Trophoblast cell (in vitro differentiated cells and primary cell): ENCODE measurements around the gene PLEKHM3.

Experiments used
- DNase-seq, 2 donors: peaks; one replicate each; pipeline ENCODE4 v3.0.0-alpha.2; 2016
- H2AFZ ChIP-seq: 2 replicates; pipeline ENCODE4 v1.6.1; 2013; ENCODE audit warnings: low read length, moderate library complexity, mild to moderate bottlenecking; ENCODE audit not compliant: insufficient read depth, poor library complexity
- H2AK5ac ChIP-seq: 2 replicates; pipeline ENCODE4 v1.6.1; 2013; ENCODE audit warnings: mild to moderate bottlenecking, low read length
- H2BK120ac ChIP-seq: 2 replicates; pipeline ENCODE4 v1.6.1; 2013; ENCODE audit warnings: low read length, mild to moderate bottlenecking, moderate library complexity; ENCODE audit not compliant: insufficient read depth, poor library complexity
- H2BK12ac ChIP-seq: 2 replicates; pipeline ENCODE4 v1.6.1; 2013; ENCODE audit warnings: mild to moderate bottlenecking, low read length, moderate library complexity
- H2BK5ac ChIP-seq: 2 replicates; pipeline ENCODE4 v1.6.1; 2013; ENCODE audit warnings: low read length, low read depth, moderate library complexity, mild to moderate bottlenecking; ENCODE audit not compliant: poor library complexity
- H3K14ac ChIP-seq: 2 replicates; pipeline ENCODE4 v1.6.1; 2013; ENCODE audit warnings: mild to moderate bottlenecking, low read length
- H3K18ac ChIP-seq: 2 replicates; pipeline ENCODE4 v1.6.1; 2013; ENCODE audit warnings: mild to moderate bottlenecking, low read length
- H3K23ac ChIP-seq: 2 replicates; pipeline ENCODE4 v1.6.1; 2013; ENCODE audit warnings: low read length
- H3K27ac ChIP-seq: 2 replicates; pipeline ENCODE4 v1.5.1; 2013; ENCODE audit warnings: low read depth, mild to moderate bottlenecking, inconsistent platforms, low read length, moderate library complexity
- H3K27me3 ChIP-seq: 2 replicates; pipeline ENCODE4 v1.6.1; 2013; ENCODE audit warnings: inconsistent platforms, mild to moderate bottlenecking, low read length, moderate library complexity; ENCODE audit not compliant: insufficient read depth
- H3K36me3 ChIP-seq, 2 experiments: 1 replicate in 1 of 2; 2 replicates in 1 of 2; pipeline ENCODE4 v1.6.1; 2013; ENCODE audit warnings: low read length in 2 of 2, mild to moderate bottlenecking in 2 of 2, moderate library complexity in 1 of 2; ENCODE audit not compliant: insufficient read depth in 2 of 2, control insufficient read depth in 1 of 2
- H3K4ac ChIP-seq: 2 replicates; pipeline ENCODE4 v1.6.1; 2013; ENCODE audit warnings: low read depth, mild to moderate bottlenecking, low read length, moderate library complexity
- H3K4me1 ChIP-seq, 2 experiments: 1 replicate in 1 of 2; 2 replicates in 1 of 2; pipeline ENCODE4 v1.6.1; 2013; ENCODE audit warnings: low read length in 2 of 2, mild to moderate bottlenecking in 2 of 2, moderate library complexity in 1 of 2; ENCODE audit not compliant: insufficient read depth in 2 of 2, control insufficient read depth in 1 of 2
- H3K4me2 ChIP-seq: 2 replicates; pipeline ENCODE4 v1.6.1; 2013; ENCODE audit warnings: inconsistent platforms, mild to moderate bottlenecking, low read length, moderate library complexity
- H3K4me3 ChIP-seq: 2 replicates; pipeline ENCODE4 v1.5.1; 2013; ENCODE audit warnings: mild to moderate bottlenecking, low read depth, low read length, inconsistent platforms
- H3K79me1 ChIP-seq: one replicate; pipeline ENCODE4 v1.6.1; 2013; ENCODE audit warnings: low read length
- H3K79me2 ChIP-seq: 2 replicates; pipeline ENCODE4 v1.6.1; 2013; ENCODE audit warnings: low read length, mild to moderate bottlenecking; ENCODE audit not compliant: control insufficient read depth, insufficient read depth, poor library complexity
- H3K9ac ChIP-seq: 2 replicates; pipeline ENCODE4 v1.6.1; 2013; ENCODE audit warnings: mild to moderate bottlenecking, low read length
- H3K9me3 ChIP-seq: 2 replicates; pipeline ENCODE4 v1.6.1; 2013; ENCODE audit warnings: low read depth, mild to moderate bottlenecking, control low read depth, inconsistent platforms, low read length; ENCODE audit not compliant: insufficient read depth
- H4K12ac ChIP-seq: 2 replicates; pipeline ENCODE4 v1.6.1; 2013; ENCODE audit warnings: low read depth, mild to moderate bottlenecking, low read length, moderate library complexity
- H4K8ac ChIP-seq: 2 replicates; pipeline ENCODE4 v1.6.1; 2013; ENCODE audit warnings: low read depth, mild to moderate bottlenecking, low read length, moderate library complexity
- H4K91ac ChIP-seq: one replicate; pipeline ENCODE4 v1.6.1; 2013; ENCODE audit warnings: low read depth, mild to moderate bottlenecking, low read length, moderate library complexity
- WGBS: extraction: QIAGEN DNeasy Blood & Tissue Kit; methylation state at CpG from one replicate; pipeline ENCODE4 v1.1.7; 2013; ENCODE audit warnings: missing lambda C conversion rate; ENCODE audit not compliant: insufficient read length, insufficient coverage; ENCODE audit errors: extremely low coverage; 5-methylcytosine and 5-hydroxymethylcytosine counted together

PLEKHM3 gene

GRCh38 chr2:207876842-207877535 is 148.3 kb downstream of the PLEKHM3 start:
- no peak overlapping the region for H3K4me2 ChIP-seq
- no peak overlapping the region for H3K23ac ChIP-seq
- H2BK12ac ChIP-seq, result peak overlapping the region; percentile 40
- no peak overlapping the region for H3K27ac ChIP-seq
- peak overlapping the region; percentile 62 for H2AK5ac ChIP-seq
- H4K8ac ChIP-seq, result no peak overlapping the region
- no peaks in the 10 kb centered on the region for H3K79me2 ChIP-seq
- peak overlapping the region; percentile 30 for H4K12ac ChIP-seq
- H3K18ac ChIP-seq, result peak overlapping the region; percentile 59
- peaks cover 0 to 2% of the 10 kb centered on the region in 2 experiments for H3K4me1 ChIP-seq
- H3K14ac ChIP-seq, result no peak overlapping the region
- H2BK120ac ChIP-seq, result no peak overlapping the region
- H3K36me3 ChIP-seq, result no peaks in the 10 kb centered on the region
- no CpG with 5 or more reads among the region's 4 CpGs for WGBS
- H3K4ac ChIP-seq, result no peak overlapping the region
- no peaks in the 10 kb centered on the region for H3K27me3 ChIP-seq
- no peaks in the 10 kb centered on the region for H3K79me1 ChIP-seq
- H4K91ac ChIP-seq, result no peak overlapping the region
- H3K9me3 ChIP-seq, result no peaks in the 10 kb centered on the region
- no peak overlapping the region for H3K4me3 ChIP-seq
- H2BK5ac ChIP-seq, result peak overlapping the region; percentile 31
- no peak overlapping the region for H3K9ac ChIP-seq
- H2AFZ ChIP-seq, result no peak overlapping the region
- no peak for DNase-seq

DNA sequence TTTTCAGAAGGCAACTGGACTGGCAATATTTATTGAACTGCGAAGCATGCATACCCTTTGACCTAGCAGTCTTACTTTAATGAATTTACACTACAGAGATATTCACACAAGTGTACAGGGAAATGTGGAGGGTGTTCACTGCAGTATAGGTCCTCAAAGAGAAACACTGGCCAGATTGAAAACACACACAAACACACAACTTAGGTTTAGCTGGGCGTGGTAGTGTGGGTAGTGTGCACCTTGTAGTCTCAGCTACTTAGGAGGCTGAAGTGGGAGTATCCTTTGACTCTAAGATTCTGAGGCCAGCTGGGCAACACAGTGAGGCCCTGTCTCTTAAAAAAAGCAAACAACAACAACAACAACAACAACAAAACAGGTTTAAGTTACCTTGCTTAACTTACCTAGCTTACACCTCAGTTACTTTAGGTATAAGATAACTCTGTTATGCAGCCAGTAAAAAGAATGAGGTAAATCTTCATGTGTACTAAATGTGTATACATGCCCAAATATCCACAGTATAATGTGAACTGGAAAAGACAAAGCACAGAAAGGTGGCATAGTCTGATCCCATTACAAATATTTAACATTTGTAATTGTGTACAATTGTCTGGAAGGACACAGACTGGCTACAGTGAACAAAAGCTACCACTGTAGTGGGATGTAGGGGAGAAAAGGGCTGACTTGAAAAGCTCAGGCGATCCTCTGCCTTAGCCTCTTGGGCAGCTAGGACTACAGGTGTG is 149.7 kb downstream of the PLEKHM3 start:
- Histone ChIP-seq H2BK120ac (no peak overlapping the region), H3K79me1 (no peaks in the 10 kb centered on the region), H2AFZ (no peak overlapping the region), H3K23ac (no peak overlapping the region), H3K9me3 (no peaks in the 10 kb centered on the region), H3K79me2 (no peaks in the 10 kb centered on the region), H2AK5ac (no peak overlapping the region), H3K14ac (no peak overlapping the region), H3K4ac (no peak overlapping the region), H3K4me1 (peaks cover 0 to 2% of the 10 kb centered on the region in 2 experiments), H2BK12ac (no peak overlapping the region), H3K18ac (no peak overlapping the region), H3K4me2 (no peak overlapping the region), H3K36me3 (no peaks in the 10 kb centered on the region), H3K9ac (no peak overlapping the region), H3K27ac (no peak overlapping the region), H4K91ac (no peak overlapping the region), H4K12ac (no peak overlapping the region), H3K4me3 (no peak overlapping the region), H3K27me3 (no peaks in the 10 kb centered on the region), H2BK5ac (no peak overlapping the region), H4K8ac (no peak overlapping the region)
- no peak for DNase-seq
- WGBS, result no CpG with 5 or more reads among the region's 3 CpGs

- no peak overlapping the region for H4K12ac ChIP-seq
- H3K4ac ChIP-seq, result no peak overlapping the region
- H3K4me3 ChIP-seq, result no peak overlapping the region
- WGBS, result no CpG with 5 or more reads among the region's 1 CpG
- no peak overlapping the region for H4K91ac ChIP-seq
- no peak for DNase-seq
- H3K36me3 ChIP-seq, result no peaks in the 10 kb centered on the region
- H2BK120ac ChIP-seq, result no peak overlapping the region
- no peak overlapping the region for H2AFZ ChIP-seq
- H3K18ac ChIP-seq, result no peak overlapping the region
- no peaks in the 10 kb centered on the region for H3K79me2 ChIP-seq
- no peak overlapping the region for H4K8ac ChIP-seq
- no peak overlapping the region for H2AK5ac ChIP-seq
- H3K14ac ChIP-seq, result no peak overlapping the region
- H3K23ac ChIP-seq, result no peak overlapping the region
- no peaks in the 10 kb centered on the region for H3K79me1 ChIP-seq
- H3K27ac ChIP-seq, result no peak overlapping the region
- peaks cover 0 to 2% of the 10 kb centered on the region in 2 experiments for H3K4me1 ChIP-seq
- no peak overlapping the region for H2BK5ac ChIP-seq
- no peak overlapping the region for H3K9ac ChIP-seq
- H2BK12ac ChIP-seq, result no peak overlapping the region
- H3K27me3 ChIP-seq, result no peaks in the 10 kb centered on the region
- no peak overlapping the region for H3K4me2 ChIP-seq
- H3K9me3 ChIP-seq, result no peaks in the 10 kb centered on the region
Observed at GRCh38 chr2:207873794-207874193, 151.5 kb downstream of the PLEKHM3 start.

- Histone ChIP-seq H3K9ac (no peak overlapping the region), H3K14ac (no peak overlapping the region), H3K9me3 (no peaks in the 10 kb centered on the region), H4K12ac (no peak overlapping the region), H2AK5ac (no peak overlapping the region), H4K91ac (no peak overlapping the region), H3K79me2 (no peaks in the 10 kb centered on the region), H4K8ac (no peak overlapping the region), H3K27ac (no peak overlapping the region), H3K4me3 (no peak overlapping the region), H2AFZ (no peak overlapping the region), H3K23ac (no peak overlapping the region), H3K36me3 (no peaks in the 10 kb centered on the region), H3K27me3 (no peaks in the 10 kb centered on the region), H2BK12ac (no peak overlapping the region), H3K18ac (no peak overlapping the region), H3K4ac (no peak overlapping the region), H2BK5ac (no peak overlapping the region), H3K4me2 (no peak overlapping the region), H3K4me1 (no peaks in the 10 kb centered on the region), H2BK120ac (no peak overlapping the region), H3K79me1 (no peaks in the 10 kb centered on the region)
- WGBS, result no CpG with 5 or more reads among the region's 2 CpGs
- DNase-seq, result no peak
Observed at GRCh38 chr2:207871911-207872310, 153.4 kb downstream of the PLEKHM3 start.
